Measurements from ENCODE around the gene PRKCA. TPM values are rescaled to one million over a fixed set of nuclear protein-coding genes. Genes with fewer than 3 reads are reported as not detected.

Gene PRKCA
- total RNA-seq, 2 donors from 2014 or later = 6.5 to 6.6 TPM

- H3K4me3 ChIP-seq = no peak overlapping the region
- H3K36me3 ChIP-seq (replicated peaks in 1 of 2; ENCODE audit: insufficient read depth in 1 of 2, low read depth in 2 of 2) = no peaks in the 10 kb centered on the region
- no peak for TF ChIP-seq CTCF (IDR thresholded peaks at IDR 0.05)
- no peak for TF ChIP-seq POLR2A (IDR thresholded peaks at IDR 0.05)
- H3K9me3 ChIP-seq = no peaks in the 10 kb centered on the region
- intact Hi-C loops (cut with DNase I) = no loop called here
- no peak overlapping the region for H3K27ac ChIP-seq
- no peak for DNase-seq
- no peak for ATAC-seq
- H3K27me3 ChIP-seq = no peaks in the 10 kb centered on the region
- H3K4me1 ChIP-seq = no peaks in the 10 kb centered on the region
- WGBS, 2 donors = 92 to 95% methylated on average over 5 of the region's 5 CpGs
Measured at GRCh38 chr17:66480243-66480642, 177.8 kb downstream of the PRKCA start.

GRCh38 chr17:66480802-66481201 is 178.4 kb downstream of the PRKCA start:
- 93 to 97% methylated on average over 7 of the region's 7 CpGs for WGBS, 2 donors

GRCh38 chr17:66481271-66481670 is 178.9 kb downstream of the PRKCA start:
- no peak for ATAC-seq
- intact Hi-C loops (cut with DNase I) = no loop called here

More at GRCh38 chr17:66480802-66481201, 178.4 kb downstream of the PRKCA start:
- intact Hi-C loops (cut with DNase I) = no loop called here
- Histone ChIP-seq H3K36me3 (replicated peaks in 1 of 2; ENCODE audit: insufficient read depth in 1 of 2, low read depth in 2 of 2) (no peaks in the 10 kb centered on the region), H3K9me3 (no peaks in the 10 kb centered on the region), H3K27ac (no peak overlapping the region), H3K4me3 (no peak overlapping the region), H3K4me1 (no peaks in the 10 kb centered on the region), H3K27me3 (no peaks in the 10 kb centered on the region)
- no peak for DNase-seq
- ATAC-seq = no peak
- TF ChIP-seq POLR2A (IDR thresholded peaks at IDR 0.05) (no peak), CTCF (IDR thresholded peaks at IDR 0.05) (no peak)

GRCh38 chr17:66483906-66484305 is 181.5 kb downstream of the PRKCA start:
- Histone ChIP-seq H3K9me3 (no peaks in the 10 kb centered on the region), H3K36me3 (replicated peaks in 1 of 2; ENCODE audit: insufficient read depth in 1 of 2, low read depth in 2 of 2) (no peaks in the 10 kb centered on the region), H3K4me1 (peaks cover 8% of the 10 kb centered on the region), H3K27me3 (no peaks in the 10 kb centered on the region), H3K27ac (no peak overlapping the region), H3K4me3 (no peak overlapping the region)
- TF ChIP-seq POLR2A (IDR thresholded peaks at IDR 0.05) (no peak), CTCF (IDR thresholded peaks at IDR 0.05) (no peak)
- DNase-seq (no peak), ATAC-seq (no peak)
- WGBS, 2 donors = 83 to 86% methylated on average over 8 of the region's 8 CpGs
- intact Hi-C loops (cut with DNase I) = no loop called here

More at GRCh38 chr17:66481271-66481670, 178.9 kb downstream of the PRKCA start:
- Histone ChIP-seq H3K9me3 (no peaks in the 10 kb centered on the region), H3K27me3 (no peaks in the 10 kb centered on the region), H3K36me3 (replicated peaks in 1 of 2; ENCODE audit: insufficient read depth in 1 of 2, low read depth in 2 of 2) (no peaks in the 10 kb centered on the region), H3K27ac (no peak overlapping the region), H3K4me1 (no peaks in the 10 kb centered on the region), H3K4me3 (no peak overlapping the region)
- TF ChIP-seq CTCF (IDR thresholded peaks at IDR 0.05) = no peak
- TF ChIP-seq POLR2A (IDR thresholded peaks at IDR 0.05) = no peak
- 73 to 86% methylated on average over 8 of the region's 8 CpGs for WGBS, 2 donors
- no peak for DNase-seq

- peaks cover 8% of the 10 kb centered on the region for H3K4me1 ChIP-seq
- no peak overlapping the region for H3K27ac ChIP-seq
- 74% methylated on average over 9 of the region's 9 CpGs for WGBS, 2 donors
- ATAC-seq = no peak
- no peaks in the 10 kb centered on the region for H3K9me3 ChIP-seq
- no peaks in the 10 kb centered on the region for H3K36me3 ChIP-seq (replicated peaks in 1 of 2; ENCODE audit: insufficient read depth in 1 of 2, low read depth in 2 of 2)
- TF ChIP-seq POLR2A (IDR thresholded peaks at IDR 0.05) = no peak
- TF ChIP-seq CTCF (IDR thresholded peaks at IDR 0.05) = no peak
- DNase-seq = no peak
- no peak overlapping the region for H3K4me3 ChIP-seq
- H3K27me3 ChIP-seq = no peaks in the 10 kb centered on the region
- intact Hi-C loops (cut with DNase I) = no loop called here
Measured at GRCh38 chr17:66485309-66485947, 183.0 kb downstream of the PRKCA start.
